Hepatocyte (in vitro differentiated cells): ENCODE measurements around the gene SP1. TPM values are rescaled to one million over a fixed set of nuclear protein-coding genes. Genes with fewer than 3 reads are reported as not detected.
"Not testable (repeated sequence)": the region's sequence is repeated elsewhere in the genome, so short reads cannot be mapped to it uniquely, and the experiment has no call there.

Experiments
- DNase-seq: peaks from one replicate; pipeline ENCODE4 v3.0.0-alpha.2; 2016; ENCODE audit warnings: low spot score
- H2AFZ ChIP-seq: fragments of 200-600 bp; sonication (generic); 2 replicates; pipeline ENCODE4 v1.6.0; 2016; ENCODE audit warnings: antibody characterized with exemption, mild to moderate bottlenecking
- H3K27ac ChIP-seq: fragments of 200-600 bp; sonication (generic); 2 replicates; pipeline ENCODE4 v1.5.1; 2016; ENCODE audit warnings: mild to moderate bottlenecking
- H3K27me3 ChIP-seq: fragments of 200-600 bp; sonication (generic); 2 replicates; pipeline ENCODE4 v1.6.1; 2016
- H3K36me3 ChIP-seq: fragments of 200-600 bp; sonication (generic); replicated peaks from 2 replicates; pipeline ENCODE4 v1.5.1; 2016; ENCODE audit warnings: low read depth; ENCODE audit not compliant: insufficient read depth
- H3K4me1 ChIP-seq: fragments of 200-600 bp; sonication (generic); 2 replicates; pipeline ENCODE4 v1.5.1; 2016; ENCODE audit warnings: mild to moderate bottlenecking, moderate library complexity; ENCODE audit not compliant: insufficient read depth
- H3K4me2 ChIP-seq: fragments of 200-600 bp; sonication (generic); 2 replicates; pipeline ENCODE4 v1.6.0; 2016
- H3K4me3 ChIP-seq: fragments of 200-600 bp; sonication (generic); 2 replicates; pipeline ENCODE4 v1.5.1; 2016; ENCODE audit warnings: mild to moderate bottlenecking
- H3K79me2 ChIP-seq: fragments of 200-600 bp; sonication (generic); 2 replicates; pipeline ENCODE4 v1.6.0; 2017; ENCODE audit warnings: mild to moderate bottlenecking
- H3K9me2 ChIP-seq: fragments of 200-600 bp; sonication (generic); replicated peaks from 2 replicates; pipeline ENCODE4 v1.6.0; 2017; ENCODE audit warnings: mild to moderate bottlenecking; ENCODE audit not compliant: insufficient read depth
- H3K9me3 ChIP-seq: fragments of 200-600 bp; sonication (generic); 2 replicates; pipeline ENCODE4 v1.5.1; 2016; ENCODE audit warnings: low read depth, mild to moderate bottlenecking
- H4K20me1 ChIP-seq: fragments of 200-600 bp; sonication (generic); 2 replicates; pipeline ENCODE4 v1.6.0; 2016; ENCODE audit warnings: mild to moderate bottlenecking; ENCODE audit not compliant: insufficient read depth, poor library complexity, severe bottlenecking
- CTCF ChIP-seq: fragments of 200-600 bp; sonication (generic); IDR thresholded peaks from 2 replicates; pipeline ENCODE4 v1.5.1; 2016; ENCODE audit warnings: antibody characterized with exemption, mild to moderate bottlenecking; ENCODE audit not compliant: poor library complexity
- EZH2 ChIP-seq: fragments of 200-600 bp; sonication (generic); IDR thresholded peaks from 2 replicates; pipeline ENCODE4 v1.6.1; 2016; ENCODE audit warnings: antibody characterized with exemption, mild to moderate bottlenecking, borderline replicate concordance
- EZH2phosphoT487 ChIP-seq: fragments of 200-600 bp; sonication (generic); IDR thresholded peaks from one replicate; pipeline ENCODE4 v1.6.1; 2018; ENCODE audit warnings: antibody characterized with exemption, mild to moderate bottlenecking, low read depth, moderate library complexity; ENCODE audit not compliant: unreplicated experiment, severe bottlenecking
- WGBS: methylation state at CpG from one replicate; pipeline ENCODE4 v1.1.6; 2016; ENCODE audit warnings: low lambda C conversion rate; ENCODE audit errors: missing lambda C conversion rate; 5-methylcytosine and 5-hydroxymethylcytosine counted together
- polyA plus RNA-seq: library from polyadenylated mRNA; unstranded; fragments of >200 nt; fragmentation: Nextera tagmentation; extraction: Ambion mirVana; gene quantifications from 2 replicates; pipeline ENCODE4 v1.2.1, GENCODE V29; 2016
- total RNA-seq: library from RNA; depleted of rRNA; stranded (reverse); fragments of >200 nt; gene quantifications from 2 replicates; pipeline ENCODE4 v1.2.3, GENCODE V29; 2014

Gene SP1
- total and polyA plus RNA-seq, 2 experiments from 2014 or later: 12.8 to 48.0 TPM

GRCh38 chr12:53414756-53415417 lies 34.9 kb downstream of the SP1 start:
- no peaks in the 10 kb centered on the region for H3K79me2 ChIP-seq
- peak overlapping the region; percentile 68 for H3K27ac ChIP-seq
- H3K9me2 ChIP-seq: no peaks in the 10 kb centered on the region
- H3K9me3 ChIP-seq: no peaks in the 10 kb centered on the region
- no peak for DNase-seq
- no peak overlapping the region for H3K4me3 ChIP-seq
- no peaks in the 10 kb centered on the region for H3K36me3 ChIP-seq
- WGBS: 59% methylated on average over 3 of the region's 3 CpGs
- H4K20me1 ChIP-seq: no peaks in the 10 kb centered on the region
- H2AFZ ChIP-seq: no peak overlapping the region
- H3K4me1 ChIP-seq: peaks cover 16% of the 10 kb centered on the region
- TF ChIP-seq EZH2phosphoT487: no peak
- no peak for TF ChIP-seq EZH2
- no peak for TF ChIP-seq CTCF
- H3K4me2 ChIP-seq: peak overlapping the region; percentile 29
- H3K27me3 ChIP-seq: no peaks in the 10 kb centered on the region

GRCh38 chr12:53415752-53416389 lies 35.9 kb downstream of the SP1 start:
- H3K27ac ChIP-seq: peak overlapping the region; percentile 68
- not testable (repeated sequence) for H3K36me3 ChIP-seq, H3K9me3 ChIP-seq, H3K9me2 ChIP-seq, H2AFZ ChIP-seq, H3K4me2 ChIP-seq, H4K20me1 ChIP-seq, H3K4me3 ChIP-seq, H3K79me2 ChIP-seq, H3K27me3 ChIP-seq, DNase-seq
- 77% methylated on average over 2 of the region's 2 CpGs for WGBS
- H3K4me1 ChIP-seq: peaks cover 25% of the 10 kb centered on the region

GRCh38 chr12:53417291-53417816 lies 37.4 kb downstream of the SP1 start:
- not testable (repeated sequence) for H3K79me2 ChIP-seq, H3K36me3 ChIP-seq, H2AFZ ChIP-seq, H3K9me3 ChIP-seq, H3K27me3 ChIP-seq, DNase-seq, H3K4me3 ChIP-seq, H3K4me2 ChIP-seq, H3K27ac ChIP-seq, H4K20me1 ChIP-seq, H3K9me2 ChIP-seq
- 94% methylated on average over 9 of the region's 9 CpGs for WGBS
- peaks cover 30% of the 10 kb centered on the region for H3K4me1 ChIP-seq

- no peak overlapping the region for H3K4me2 ChIP-seq
- no peak overlapping the region for H3K4me3 ChIP-seq
- H3K27ac ChIP-seq: no peak overlapping the region
These were observed 38.2 kb downstream of the SP1 start for GRCh38 chr12:53418221-53418620.

GRCh38 chr12:53419756-53420155 lies 39.8 kb downstream of the SP1 start:
- H3K36me3 ChIP-seq: no peaks in the 10 kb centered on the region
- TF ChIP-seq EZH2: no peak
- no peak for TF ChIP-seq CTCF
- TF ChIP-seq EZH2phosphoT487: no peak
- DNase-seq: no peak
- H2AFZ ChIP-seq: no peak overlapping the region
- H3K79me2 ChIP-seq: no peaks in the 10 kb centered on the region
- no peaks in the 10 kb centered on the region for H3K9me3 ChIP-seq
- 50% methylated on average over 2 of the region's 2 CpGs for WGBS
- peak overlapping the region; percentile 87 for H3K27ac ChIP-seq
- no peaks in the 10 kb centered on the region for H4K20me1 ChIP-seq
- H3K9me2 ChIP-seq: no peaks in the 10 kb centered on the region
- H3K4me2 ChIP-seq: no peak overlapping the region
- peaks cover 33% of the 10 kb centered on the region for H3K4me1 ChIP-seq
- no peak overlapping the region for H3K4me3 ChIP-seq
- no peaks in the 10 kb centered on the region for H3K27me3 ChIP-seq

More at GRCh38 chr12:53418221-53418620, 38.2 kb downstream of the SP1 start:
- no peaks in the 10 kb centered on the region for H4K20me1 ChIP-seq
- H3K9me2 ChIP-seq: no peaks in the 10 kb centered on the region
- no peak for DNase-seq
- no peaks in the 10 kb centered on the region for H3K36me3 ChIP-seq
- no peaks in the 10 kb centered on the region for H3K79me2 ChIP-seq
- WGBS: 91% methylated on average over 3 of the region's 3 CpGs
- no peaks in the 10 kb centered on the region for H3K27me3 ChIP-seq
- no peaks in the 10 kb centered on the region for H3K9me3 ChIP-seq
- no peak for TF ChIP-seq EZH2
- H3K4me1 ChIP-seq: peaks cover 30% of the 10 kb centered on the region
- H2AFZ ChIP-seq: no peak overlapping the region

DNA sequence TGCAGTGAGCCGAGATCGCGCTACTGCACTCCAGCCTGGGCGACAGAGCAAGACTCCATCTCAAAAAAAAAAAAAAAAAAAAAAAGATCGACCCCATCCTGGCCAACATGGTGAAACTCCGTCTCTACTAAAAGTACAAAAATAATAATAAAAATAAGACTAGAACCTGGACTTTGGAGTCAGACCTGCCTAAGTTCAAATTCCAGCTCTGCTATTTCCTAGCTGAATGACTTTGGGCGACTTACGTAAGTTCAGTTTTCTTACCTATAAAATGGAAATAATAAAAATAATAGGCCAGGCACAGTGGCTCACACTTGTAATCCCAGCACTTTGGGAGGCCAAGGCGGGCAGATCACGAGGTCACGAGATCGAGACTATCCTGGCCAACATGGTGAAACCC lies 42.3 kb downstream of the SP1 start:
- not testable (repeated sequence) for H3K79me2 ChIP-seq, H3K9me2 ChIP-seq, H4K20me1 ChIP-seq, H3K4me3 ChIP-seq, DNase-seq, H3K4me2 ChIP-seq, H3K36me3 ChIP-seq, H3K27ac ChIP-seq, H3K27me3 ChIP-seq, H2AFZ ChIP-seq, H3K9me3 ChIP-seq
- H3K4me1 ChIP-seq: peaks cover 38% of the 10 kb centered on the region
- 89% methylated on average over 7 of the region's 12 CpGs for WGBS
